Epithelial cell of esophagus (primary cell): ENCODE results near the gene KNDC1.

ENCODE experiments used
- DNase-seq: peaks from one replicate; pipeline ENCODE4 v3.0.0; 2010; ENCODE audit warnings: low read depth
- H3K4me3 ChIP-seq: 2 replicates; pipeline ENCODE4 v1.5.1; 2011; ENCODE audit warnings: mild to moderate bottlenecking, low read length, control low read depth
- TF ChIP-seq, protein P1 (sequence below): IDR thresholded peaks from 2 replicates; pipeline ENCODE4 v1.5.1; 2011; ENCODE audit warnings: low read depth, mild to moderate bottlenecking, low read length, control low read depth, inconsistent platforms; ENCODE audit not compliant: insufficient read depth; ENCODE audit errors: missing control alignments

Gene KNDC1

DNA sequence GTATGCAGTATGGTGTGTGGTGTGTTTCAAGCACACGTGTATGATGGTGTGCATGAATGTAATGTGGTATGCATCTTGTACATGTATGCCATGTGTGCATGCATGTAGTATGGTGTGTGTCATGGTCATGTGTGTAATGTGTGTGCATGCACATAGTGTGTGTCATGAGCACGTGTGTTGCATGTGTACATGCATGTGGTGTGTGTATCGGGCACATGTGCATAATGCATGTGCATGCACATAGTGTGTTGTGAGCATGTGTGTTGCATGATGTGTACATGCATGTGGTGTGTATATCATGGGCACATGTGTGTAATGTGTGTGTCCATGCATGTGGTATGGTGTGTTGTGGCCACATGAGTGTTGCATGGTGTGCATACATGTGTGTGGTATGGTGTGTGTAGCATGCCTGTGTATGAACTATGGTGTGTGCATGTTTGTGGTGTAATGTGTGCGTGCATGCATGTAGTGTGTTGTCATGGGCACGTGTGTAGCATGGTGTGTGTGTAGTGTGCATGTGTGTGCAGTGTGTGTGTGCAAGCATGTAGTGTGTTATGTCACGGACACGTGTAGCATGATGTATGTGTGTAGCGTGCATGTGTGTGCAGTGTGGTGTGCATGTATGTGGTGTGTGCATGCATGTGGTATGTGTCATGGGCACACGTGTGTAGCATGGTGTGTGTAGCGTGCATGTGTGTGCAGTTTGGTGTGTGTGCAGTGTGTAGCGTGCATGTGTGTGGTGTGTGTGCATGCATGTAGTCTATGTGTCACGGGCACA, 17.6 kb downstream of the KNDC1 start:
- TF ChIP-seq, protein P1, sequence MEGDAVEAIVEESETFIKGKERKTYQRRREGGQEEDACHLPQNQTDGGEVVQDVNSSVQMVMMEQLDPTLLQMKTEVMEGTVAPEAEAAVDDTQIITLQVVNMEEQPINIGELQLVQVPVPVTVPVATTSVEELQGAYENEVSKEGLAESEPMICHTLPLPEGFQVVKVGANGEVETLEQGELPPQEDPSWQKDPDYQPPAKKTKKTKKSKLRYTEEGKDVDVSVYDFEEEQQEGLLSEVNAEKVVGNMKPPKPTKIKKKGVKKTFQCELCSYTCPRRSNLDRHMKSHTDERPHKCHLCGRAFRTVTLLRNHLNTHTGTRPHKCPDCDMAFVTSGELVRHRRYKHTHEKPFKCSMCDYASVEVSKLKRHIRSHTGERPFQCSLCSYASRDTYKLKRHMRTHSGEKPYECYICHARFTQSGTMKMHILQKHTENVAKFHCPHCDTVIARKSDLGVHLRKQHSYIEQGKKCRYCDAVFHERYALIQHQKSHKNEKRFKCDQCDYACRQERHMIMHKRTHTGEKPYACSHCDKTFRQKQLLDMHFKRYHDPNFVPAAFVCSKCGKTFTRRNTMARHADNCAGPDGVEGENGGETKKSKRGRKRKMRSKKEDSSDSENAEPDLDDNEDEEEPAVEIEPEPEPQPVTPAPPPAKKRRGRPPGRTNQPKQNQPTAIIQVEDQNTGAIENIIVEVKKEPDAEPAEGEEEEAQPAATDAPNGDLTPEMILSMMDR: no peak
- DNase-seq: no peak
- no peak overlapping the region for H3K4me3 ChIP-seq

DNA sequence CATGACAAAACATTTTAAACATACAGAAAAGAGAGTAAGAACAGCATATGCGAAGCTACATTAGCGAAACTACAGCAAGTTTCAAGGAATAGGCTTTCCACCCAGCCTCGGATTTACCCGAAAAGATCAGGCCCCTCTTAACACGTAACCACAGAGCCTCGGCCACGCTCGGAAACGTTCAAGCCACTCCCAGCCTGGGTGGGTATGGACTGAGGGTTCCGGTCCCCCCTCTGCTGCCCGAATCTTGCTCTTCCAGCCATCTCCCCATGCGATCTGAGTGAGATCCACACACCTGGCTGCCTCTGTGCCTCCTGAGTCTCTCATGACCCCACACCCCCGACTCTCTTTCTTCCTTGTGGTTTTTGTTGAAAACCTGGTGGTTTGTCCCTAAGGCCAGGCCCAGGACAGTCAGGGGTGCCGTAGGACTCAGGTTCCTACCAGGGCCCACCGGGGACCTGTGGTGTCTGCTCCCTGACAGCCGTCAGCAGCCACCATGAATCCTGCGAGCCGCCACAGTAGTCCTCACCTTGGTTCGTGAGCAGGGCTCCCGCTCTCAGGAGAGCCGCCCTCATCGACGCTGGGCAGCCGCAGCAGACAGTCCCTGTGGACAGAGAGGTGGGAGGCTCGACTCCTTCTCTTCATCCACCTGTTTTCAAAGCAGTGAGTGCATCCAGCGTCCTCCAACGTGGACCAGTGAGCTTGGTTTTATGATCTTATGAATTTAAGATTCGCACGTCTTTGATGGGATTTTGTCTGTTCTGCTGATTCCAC, 18.5 kb downstream of the KNDC1 start:
- H3K4me3 ChIP-seq: no peak overlapping the region
- TF ChIP-seq, protein P1: no peak
- DNase-seq: no peak

DNA sequence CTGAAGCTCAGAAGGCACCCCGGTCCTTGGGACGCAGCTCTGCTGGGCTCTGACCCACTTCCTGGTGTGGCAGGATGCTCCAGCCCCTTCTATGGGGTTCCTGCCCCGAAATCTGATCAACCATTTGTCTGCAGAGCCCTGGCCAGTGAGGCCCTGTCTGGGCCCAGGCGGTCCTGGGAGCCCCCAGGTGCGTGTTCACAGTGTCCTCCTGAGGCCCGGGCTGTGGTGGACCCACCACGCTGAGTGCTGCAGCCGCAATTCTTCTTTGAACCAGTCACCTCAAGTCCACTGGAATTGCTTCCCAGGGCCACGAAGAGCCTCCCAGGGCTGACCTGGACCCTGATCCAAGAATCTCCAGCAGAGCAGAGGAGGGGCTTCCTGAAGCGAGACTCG, 19.1 kb downstream of the KNDC1 start:
- H3K4me3 ChIP-seq: no peak overlapping the region
- no peak for DNase-seq
- TF ChIP-seq, protein P1: no peak

DNA sequence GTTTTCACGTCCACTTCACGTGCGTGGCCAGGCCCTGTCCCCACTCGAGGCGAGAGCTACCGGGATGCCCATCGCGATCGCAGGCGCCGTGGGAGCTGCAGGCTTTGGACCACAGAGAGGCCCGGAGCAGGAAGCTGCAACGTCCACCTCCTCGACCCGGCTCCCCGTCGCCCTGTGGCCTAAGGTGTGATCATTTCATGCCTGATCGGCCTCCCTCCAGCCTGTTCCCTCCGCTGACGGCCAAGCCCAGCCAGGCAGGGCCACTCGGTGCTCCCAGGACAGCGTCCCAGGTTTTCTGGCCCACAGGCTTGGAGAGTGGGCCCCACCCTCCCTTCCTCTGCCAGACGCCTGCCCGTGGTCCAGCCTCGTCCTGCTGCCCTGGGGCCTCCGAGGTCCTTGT, 19.6 kb downstream of the KNDC1 start:
- H3K4me3 ChIP-seq: no peak overlapping the region
- TF ChIP-seq, protein P1: no peak
- DNase-seq: no peak

DNA sequence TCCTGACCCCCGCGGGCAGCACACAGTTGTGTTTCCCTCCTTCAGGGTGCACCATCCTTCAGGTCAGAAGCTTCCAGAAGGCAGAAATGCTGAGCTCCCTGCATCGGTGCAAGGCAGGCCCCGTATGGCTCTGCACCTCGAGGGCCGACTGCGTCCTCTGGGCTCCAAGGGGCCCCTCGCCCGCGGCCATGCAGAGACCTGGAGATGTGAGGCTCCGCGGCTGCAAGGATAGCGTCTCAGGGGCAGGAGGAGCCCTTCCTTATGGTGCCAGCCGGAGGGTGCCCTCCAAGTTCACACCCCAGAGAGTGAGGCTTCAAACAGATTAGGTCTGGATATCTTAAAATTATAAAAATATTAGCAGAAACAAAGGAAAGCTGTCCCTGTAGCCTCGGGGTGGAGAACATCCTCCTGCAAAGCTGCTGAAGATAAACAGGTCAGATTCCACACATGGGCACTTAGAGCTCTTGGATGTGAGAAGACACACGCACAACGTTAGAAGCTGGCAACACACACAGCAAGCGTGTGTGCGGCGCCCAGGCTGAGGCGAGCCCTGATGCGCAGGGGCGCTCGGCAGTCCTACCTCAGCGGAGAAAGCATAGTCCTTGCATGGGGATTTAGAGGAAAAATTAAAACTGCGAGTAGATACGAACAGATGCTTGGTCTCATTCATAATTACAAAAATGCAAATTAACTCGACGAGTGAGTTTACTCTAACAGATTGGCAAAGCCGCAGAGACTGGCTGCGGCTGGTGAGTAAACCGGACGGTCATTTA, 20.4 kb downstream of the KNDC1 start:
- H3K4me3 ChIP-seq: no peak overlapping the region
- TF ChIP-seq, protein P1: no peak
- no peak for DNase-seq

DNA sequence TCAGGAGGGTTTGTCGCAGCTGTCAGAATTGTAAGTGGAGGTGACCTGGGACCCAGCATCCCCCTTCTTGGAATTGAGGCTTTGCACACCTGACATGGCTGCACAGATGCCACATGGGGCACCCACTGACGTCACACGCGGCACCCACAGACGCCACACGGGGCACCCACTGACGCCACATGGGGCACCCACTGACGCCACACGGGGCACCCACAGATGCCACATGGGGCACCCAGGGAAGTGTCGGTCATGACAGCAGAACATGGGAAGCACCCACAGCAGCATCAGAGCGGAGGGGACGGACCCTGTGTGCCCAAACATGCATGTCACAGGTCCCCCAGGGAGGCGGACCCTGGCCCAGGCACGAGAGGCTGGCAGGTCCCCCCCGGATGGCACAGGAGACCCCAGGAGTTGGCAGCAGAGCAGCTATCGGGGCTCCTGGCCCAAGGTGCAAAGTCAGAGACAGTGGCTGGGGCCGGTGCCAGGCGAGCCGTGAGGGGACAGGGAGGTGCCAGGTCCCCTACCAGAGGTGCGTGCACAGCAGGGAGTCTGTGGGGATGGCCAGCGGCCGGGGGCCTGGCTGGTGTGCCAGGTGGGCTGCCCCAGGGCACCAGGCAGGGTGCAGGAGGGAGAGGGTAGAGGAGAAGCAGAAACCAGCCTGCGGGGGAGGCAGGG, 21.1 kb downstream of the KNDC1 start:
- no peak overlapping the region for H3K4me3 ChIP-seq
- TF ChIP-seq, protein P1: no peak
- no peak for DNase-seq
